Measurements from ENCODE around the gene ZNF484. TPM values are rescaled to one million over a fixed set of nuclear protein-coding genes. Genes with fewer than 3 reads are reported as not detected.

The ZNF484 gene
- polyA plus RNA-seq, 3 donors: 1.1 to 2.7 (median 1.8) TPM

- no peaks in the 10 kb centered on the region for H3K36me3 ChIP-seq (replicated peaks in 1 of 2; ENCODE audit: control insufficient read depth in 1 of 2, insufficient read depth in 2 of 2, low read length in 2 of 2)
- peaks cover 0 to 4% (median 2%) of the 10 kb centered on the region in 3 donors for H3K27me3 Mint-ChIP-seq (ENCODE audit: low read depth in 3 of 3)
- no peak for DNase-seq
- H3K27ac ChIP-seq (ENCODE audit: low read depth in 1 of 2, low read length in 2 of 2): no peak overlapping the region
- H3K27ac Mint-ChIP-seq: no peak overlapping the region
- no peaks in the 10 kb centered on the region for H3K4me1 ChIP-seq (ENCODE audit: control insufficient read depth in 1 of 2, insufficient read depth in 2 of 2, low read length in 2 of 2)
- H3K9ac ChIP-seq (ENCODE audit: insufficient read depth, low read length, poor library complexity, severe bottlenecking): no peak overlapping the region
- H3K27me3 ChIP-seq (ENCODE audit: control insufficient read depth in 2 of 2, insufficient read depth in 2 of 2, low read length in 2 of 2): no peaks in the 10 kb centered on the region
- no peak overlapping the region for H3K4me3 ChIP-seq (replicated peaks in 1 of 3; ENCODE audit: low read depth in 2 of 3, low read length in 3 of 3)
- intact Hi-C loops (cut with micrococcal nuclease): no loop called here
- no peak overlapping the region for H3K4me2 ChIP-seq (replicated peaks; ENCODE audit: extremely low read depth, low read length, poor library complexity, severe bottlenecking)
- H2AFZ ChIP-seq (ENCODE audit: insufficient read depth, low read depth, low read length, poor library complexity, severe bottlenecking): no peak overlapping the region
- peaks cover 0 to 6% (median 3%) of the 10 kb centered on the region in 7 donors for H3K9me3 Mint-ChIP-seq
- H3K9me3 ChIP-seq (replicated peaks in 1 of 2; ENCODE audit: control insufficient read depth in 1 of 2, insufficient read depth in 1 of 2, low read length in 2 of 2): no peaks in the 10 kb centered on the region
- no peaks in the 10 kb centered on the region for H4K20me1 ChIP-seq (ENCODE audit: insufficient read depth, low read length)
- H3K4me1 Mint-ChIP-seq: no peaks in the 10 kb centered on the region
- TF ChIP-seq, protein P1, sequence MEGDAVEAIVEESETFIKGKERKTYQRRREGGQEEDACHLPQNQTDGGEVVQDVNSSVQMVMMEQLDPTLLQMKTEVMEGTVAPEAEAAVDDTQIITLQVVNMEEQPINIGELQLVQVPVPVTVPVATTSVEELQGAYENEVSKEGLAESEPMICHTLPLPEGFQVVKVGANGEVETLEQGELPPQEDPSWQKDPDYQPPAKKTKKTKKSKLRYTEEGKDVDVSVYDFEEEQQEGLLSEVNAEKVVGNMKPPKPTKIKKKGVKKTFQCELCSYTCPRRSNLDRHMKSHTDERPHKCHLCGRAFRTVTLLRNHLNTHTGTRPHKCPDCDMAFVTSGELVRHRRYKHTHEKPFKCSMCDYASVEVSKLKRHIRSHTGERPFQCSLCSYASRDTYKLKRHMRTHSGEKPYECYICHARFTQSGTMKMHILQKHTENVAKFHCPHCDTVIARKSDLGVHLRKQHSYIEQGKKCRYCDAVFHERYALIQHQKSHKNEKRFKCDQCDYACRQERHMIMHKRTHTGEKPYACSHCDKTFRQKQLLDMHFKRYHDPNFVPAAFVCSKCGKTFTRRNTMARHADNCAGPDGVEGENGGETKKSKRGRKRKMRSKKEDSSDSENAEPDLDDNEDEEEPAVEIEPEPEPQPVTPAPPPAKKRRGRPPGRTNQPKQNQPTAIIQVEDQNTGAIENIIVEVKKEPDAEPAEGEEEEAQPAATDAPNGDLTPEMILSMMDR (IDR thresholded peaks at IDR 0.05): no peak
- H3K36me3 Mint-ChIP-seq: no peaks in the 10 kb centered on the region
- H3K79me2 ChIP-seq (ENCODE audit: insufficient read depth, low read length): no peaks in the 10 kb centered on the region
- H3K4me3 Mint-ChIP-seq: no peak overlapping the region
- 100% methylated on average over 2 of the region's 3 CpGs for WGBS (ENCODE audit: insufficient coverage)
These were observed 19.5 kb upstream of the ZNF484 start for GRCh38 chr9:92897323-92897722.

- Histone ChIP-seq H3K36me3 (replicated peaks in 1 of 2; ENCODE audit: control insufficient read depth in 1 of 2, insufficient read depth in 2 of 2, low read length in 2 of 2) (no peaks in the 10 kb centered on the region), H3K79me2 (ENCODE audit: insufficient read depth, low read length) (no peaks in the 10 kb centered on the region), H3K9ac (ENCODE audit: insufficient read depth, low read length, poor library complexity, severe bottlenecking) (no peak overlapping the region), H4K20me1 (ENCODE audit: insufficient read depth, low read length) (no peaks in the 10 kb centered on the region), H2AFZ (ENCODE audit: insufficient read depth, low read depth, low read length, poor library complexity, severe bottlenecking) (no peak overlapping the region), H3K27me3 (ENCODE audit: control insufficient read depth in 2 of 2, insufficient read depth in 2 of 2, low read length in 2 of 2) (no peaks in the 10 kb centered on the region), H3K4me1 (ENCODE audit: control insufficient read depth in 1 of 2, insufficient read depth in 2 of 2, low read length in 2 of 2) (no peaks in the 10 kb centered on the region), H3K4me2 (replicated peaks; ENCODE audit: extremely low read depth, low read length, poor library complexity, severe bottlenecking) (no peak overlapping the region), H3K27ac (ENCODE audit: low read depth in 1 of 2, low read length in 2 of 2) (no peak overlapping the region), H3K9me3 (replicated peaks in 1 of 2; ENCODE audit: control insufficient read depth in 1 of 2, insufficient read depth in 1 of 2, low read length in 2 of 2) (no peaks in the 10 kb centered on the region), H3K4me3 (replicated peaks in 1 of 3; ENCODE audit: low read depth in 2 of 3, low read length in 3 of 3) (no peak overlapping the region)
- no peak for DNase-seq
- Mint-ChIP-seq H3K9me3 (peaks cover 0 to 6% (median 3%) of the 10 kb centered on the region in 7 donors), H3K4me3 (no peak overlapping the region), H3K27me3 (ENCODE audit: low read depth in 3 of 3) (peaks cover 0 to 4% (median 2%) of the 10 kb centered on the region in 3 donors), H3K4me1 (no peaks in the 10 kb centered on the region), H3K36me3 (no peaks in the 10 kb centered on the region), H3K27ac (no peak overlapping the region)
- 100% methylated on average over 2 of the region's 3 CpGs for WGBS (ENCODE audit: insufficient coverage)
- TF ChIP-seq, protein P1 (IDR thresholded peaks at IDR 0.05): no peak
- intact Hi-C loops (cut with micrococcal nuclease): no loop called here
These were observed 18.1 kb upstream of the ZNF484 start for GRCh38 chr9:92895812-92896436.

Data from CD14-positive monocyte (primary cell).